Dedifferentiated amniotic fluid mesenchymal stem cell (primary cell): ENCODE data around the gene KANK4.

Source experiments
- DNase-seq: peaks from one replicate; pipeline ENCODE4 v3.0.0-alpha.2; 2016; ENCODE audit errors: extremely low spot score

The KANK4 gene

GRCh38 chr1:62304975-62305374 is 14.3 kb downstream of the KANK4 start:
- no peak for DNase-seq

DNA sequence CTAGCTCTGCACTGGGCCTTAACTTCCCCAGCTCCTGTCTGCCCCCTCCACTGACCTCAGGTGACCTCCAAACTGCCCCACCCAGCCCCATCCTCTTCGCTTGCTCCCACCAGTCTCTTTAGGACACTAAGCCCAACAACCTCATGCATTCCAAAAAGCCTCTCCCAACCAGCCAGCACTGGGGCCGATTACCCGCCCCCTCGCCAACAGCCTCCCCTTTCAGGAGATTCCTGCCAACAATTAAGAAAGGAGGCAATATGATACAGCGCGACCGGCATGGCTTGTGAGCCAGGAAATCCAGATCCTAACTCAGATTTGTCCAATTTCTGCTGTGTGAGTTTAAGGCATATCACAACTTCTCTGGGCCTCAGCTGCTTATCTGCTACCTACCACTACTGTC is 14.7 kb downstream of the KANK4 start:
- no peak for DNase-seq

DNA sequence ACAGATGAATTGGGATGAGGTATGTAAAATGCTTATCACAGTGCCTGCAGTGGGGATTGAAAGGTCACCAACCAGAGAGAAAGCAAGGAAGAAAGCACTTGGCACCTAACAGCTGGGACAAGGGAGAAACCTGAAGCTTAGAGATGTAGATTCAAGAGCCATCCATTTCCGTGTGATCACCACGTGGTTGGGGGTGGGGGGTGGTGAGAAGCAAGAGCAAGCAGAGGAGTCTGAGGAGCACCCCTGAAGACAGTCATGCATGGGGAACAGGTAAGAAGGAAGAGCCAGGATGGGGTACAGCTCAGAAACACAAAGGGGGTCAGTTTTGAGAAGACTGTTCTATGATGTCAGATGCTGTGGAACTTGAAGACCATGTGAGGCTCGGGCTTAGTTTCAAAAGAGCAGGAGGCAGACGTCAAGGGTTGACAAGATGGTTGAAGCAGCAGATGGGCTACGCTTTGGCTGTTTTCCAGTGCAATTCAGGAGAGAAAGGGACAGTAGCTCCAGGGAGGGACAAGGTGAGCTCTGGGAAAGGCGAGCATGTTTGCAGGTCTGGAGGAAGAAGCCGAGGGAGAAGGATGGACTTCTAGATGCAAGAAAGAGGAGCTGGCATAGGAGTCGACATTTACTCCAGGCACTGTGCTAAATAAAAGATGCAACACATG is 17.4 kb downstream of the KANK4 start:
- no peak for DNase-seq

GRCh38 chr1:62299426-62300200 is 19.6 kb downstream of the KANK4 start:
- no peak for DNase-seq

DNA sequence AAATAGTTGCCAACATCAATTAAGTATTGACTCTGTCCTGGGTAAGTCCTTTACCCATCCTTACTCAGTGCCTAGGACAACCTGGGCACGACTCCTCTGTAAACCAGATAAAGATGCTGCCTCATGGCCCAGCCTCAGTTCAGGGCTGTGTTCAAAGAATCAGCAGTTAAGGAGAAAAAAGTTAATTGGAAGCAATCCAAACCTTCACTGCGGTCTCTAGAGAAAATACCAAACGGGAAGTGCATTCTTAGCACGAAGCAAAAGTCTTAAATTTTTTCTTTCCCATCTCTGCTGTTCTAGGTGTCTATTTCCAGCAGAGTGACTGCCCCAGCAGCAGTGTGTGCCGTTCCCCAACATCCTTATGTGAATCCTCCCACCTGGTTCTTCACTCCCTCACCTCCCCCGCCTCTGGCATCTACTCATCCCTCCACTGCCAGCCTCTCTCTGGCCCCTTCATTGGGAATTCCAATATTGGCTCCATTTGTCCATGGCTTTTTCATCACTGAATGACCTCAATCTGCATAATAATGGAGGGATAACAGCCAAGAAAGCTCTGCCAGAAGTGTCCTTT is 23.2 kb downstream of the KANK4 start:
- peak; percentile 76 for DNase-seq

DNA sequence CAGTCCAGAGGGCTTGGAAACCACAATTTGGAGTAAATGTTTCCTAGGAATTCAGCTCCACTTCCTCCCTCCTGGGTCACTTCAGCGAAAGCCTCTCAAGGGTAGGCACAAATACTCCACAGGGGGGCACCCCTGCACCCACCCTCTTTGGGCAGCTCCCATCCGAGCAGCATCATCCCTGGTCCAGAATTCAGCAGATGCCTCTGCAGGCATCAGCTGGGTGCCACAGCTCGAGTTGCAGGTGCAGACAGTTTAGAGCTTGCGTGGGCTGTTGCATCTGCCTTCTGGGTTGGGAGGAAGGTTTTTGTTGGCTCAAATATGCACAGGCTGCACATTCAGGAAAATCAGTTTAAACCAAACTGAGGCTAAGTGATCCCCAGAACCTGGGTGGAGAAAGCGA is 25.0 kb downstream of the KANK4 start:
- no peak for DNase-seq

DNA sequence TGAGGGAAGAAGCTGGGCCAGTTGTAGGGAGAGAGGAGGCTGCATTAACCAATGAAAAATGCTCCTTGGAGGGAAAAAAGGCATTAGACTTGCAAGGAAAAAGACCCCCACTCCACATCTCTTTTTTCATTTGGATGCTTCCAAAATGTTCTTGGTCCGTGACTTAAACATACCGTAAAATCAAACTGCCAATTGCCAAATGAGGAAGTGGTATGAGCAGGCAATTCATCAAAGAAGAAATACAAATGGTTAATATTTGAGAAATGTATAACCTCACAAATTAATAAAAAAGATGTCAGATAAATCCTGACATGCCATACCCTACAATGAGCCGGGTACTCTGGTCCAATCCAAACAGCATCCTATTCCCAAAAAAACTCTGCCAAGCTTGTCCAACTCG is 30.6 kb downstream of the KANK4 start:
- DNase-seq = no peak

GRCh38 chr1:62288224-62288623 is 31.0 kb downstream of the KANK4 start:
- no peak for DNase-seq

DNA sequence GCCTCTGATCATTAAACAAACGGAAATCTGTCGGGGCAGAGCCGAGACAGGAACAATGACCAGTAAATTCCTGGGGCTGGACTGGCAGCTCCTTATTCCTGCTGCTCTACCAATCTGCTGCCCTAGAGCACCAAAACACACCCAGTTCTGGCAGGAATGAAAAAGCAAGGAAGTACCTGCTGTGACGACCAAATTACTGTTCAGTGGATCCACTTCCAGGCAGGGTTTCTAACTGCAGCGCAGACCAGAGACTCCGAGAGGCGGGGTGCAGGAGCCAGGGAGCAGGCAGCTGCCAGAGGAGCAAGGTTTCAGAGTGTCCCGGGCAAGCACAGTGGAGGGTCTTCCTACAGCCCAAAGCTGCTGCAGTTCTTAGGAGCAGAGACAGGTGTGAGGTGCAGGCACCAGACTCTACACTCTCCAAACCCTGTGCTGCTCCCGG is 32.4 kb downstream of the KANK4 start:
- DNase-seq = no peak

DNA sequence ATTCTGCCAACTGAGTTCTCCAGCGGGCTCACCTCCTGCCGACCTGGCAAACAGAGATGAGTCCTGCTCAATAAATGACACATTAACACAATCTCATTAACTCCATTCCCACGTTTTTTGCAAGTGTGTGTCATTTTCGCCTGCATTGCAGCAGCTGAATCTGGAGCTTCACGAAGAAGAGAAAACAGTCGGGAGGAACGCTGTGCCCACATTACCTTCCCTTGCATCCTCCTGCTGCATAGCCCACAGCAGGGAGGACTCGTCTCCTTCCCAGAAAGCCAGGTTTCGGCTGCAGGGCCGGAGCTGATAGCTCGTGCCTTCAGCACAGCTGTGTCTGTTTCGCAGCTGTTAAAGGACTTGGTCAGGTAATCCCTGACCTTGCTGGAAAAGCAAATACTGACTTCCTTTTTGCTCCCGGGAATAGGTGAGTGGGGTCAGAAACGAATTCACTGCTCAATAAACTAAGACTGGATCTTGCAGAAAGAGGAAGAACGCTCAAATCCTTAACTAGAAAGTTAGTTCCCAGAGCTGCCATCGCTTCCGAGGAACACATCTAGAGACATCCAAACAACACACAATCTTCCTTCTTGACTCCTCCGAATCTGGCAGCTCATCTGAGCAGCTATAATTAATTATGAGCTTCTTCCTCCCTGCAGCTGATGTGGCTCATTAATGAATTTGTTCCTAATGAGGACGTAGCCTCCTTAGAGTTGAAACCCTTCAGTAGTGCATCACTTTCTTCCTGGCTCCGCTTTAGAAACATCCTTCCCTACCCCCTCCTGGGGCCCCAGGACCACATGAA is 33.0 kb downstream of the KANK4 start:
- no peak for DNase-seq

DNA sequence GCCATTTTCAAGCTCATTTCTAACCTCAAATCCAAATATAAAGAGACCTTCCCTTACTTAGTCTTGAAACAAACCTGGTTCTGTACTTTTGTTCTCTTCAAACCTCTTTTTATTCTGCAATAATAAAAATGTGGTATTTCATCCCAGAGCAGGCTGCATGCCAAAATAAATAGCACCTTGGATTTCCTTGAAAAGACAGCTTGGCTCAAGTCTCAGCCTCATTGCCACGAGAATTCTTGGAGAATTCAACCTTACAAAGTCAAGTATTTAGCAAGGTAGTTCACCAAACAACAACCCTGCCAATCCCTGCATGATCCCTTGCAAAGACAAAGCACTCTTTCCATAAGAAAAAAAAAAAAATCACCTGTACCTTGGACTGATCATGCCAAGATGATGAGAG is 33.8 kb downstream of the KANK4 start:
- DNase-seq = no peak

DNA sequence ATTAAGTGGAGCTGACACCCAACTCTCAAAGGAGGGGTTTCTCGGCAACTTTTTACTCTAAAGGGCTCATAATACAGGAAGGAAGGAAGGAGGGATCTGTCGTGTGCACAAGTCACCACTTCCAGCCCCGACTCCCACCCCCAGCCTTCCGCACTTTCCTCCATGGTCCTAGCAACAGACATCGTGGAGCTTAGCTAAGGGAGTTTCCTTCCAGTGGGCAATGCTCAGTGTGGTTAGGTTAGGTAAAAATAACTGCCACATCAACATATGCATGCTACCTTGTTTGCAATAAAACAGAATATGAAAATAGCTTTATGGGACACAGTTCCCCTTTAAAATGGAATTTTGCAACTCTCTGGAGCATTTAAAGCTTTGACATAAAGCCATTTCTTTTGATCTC is 35.2 kb downstream of the KANK4 start:
- DNase-seq = no peak

DNA sequence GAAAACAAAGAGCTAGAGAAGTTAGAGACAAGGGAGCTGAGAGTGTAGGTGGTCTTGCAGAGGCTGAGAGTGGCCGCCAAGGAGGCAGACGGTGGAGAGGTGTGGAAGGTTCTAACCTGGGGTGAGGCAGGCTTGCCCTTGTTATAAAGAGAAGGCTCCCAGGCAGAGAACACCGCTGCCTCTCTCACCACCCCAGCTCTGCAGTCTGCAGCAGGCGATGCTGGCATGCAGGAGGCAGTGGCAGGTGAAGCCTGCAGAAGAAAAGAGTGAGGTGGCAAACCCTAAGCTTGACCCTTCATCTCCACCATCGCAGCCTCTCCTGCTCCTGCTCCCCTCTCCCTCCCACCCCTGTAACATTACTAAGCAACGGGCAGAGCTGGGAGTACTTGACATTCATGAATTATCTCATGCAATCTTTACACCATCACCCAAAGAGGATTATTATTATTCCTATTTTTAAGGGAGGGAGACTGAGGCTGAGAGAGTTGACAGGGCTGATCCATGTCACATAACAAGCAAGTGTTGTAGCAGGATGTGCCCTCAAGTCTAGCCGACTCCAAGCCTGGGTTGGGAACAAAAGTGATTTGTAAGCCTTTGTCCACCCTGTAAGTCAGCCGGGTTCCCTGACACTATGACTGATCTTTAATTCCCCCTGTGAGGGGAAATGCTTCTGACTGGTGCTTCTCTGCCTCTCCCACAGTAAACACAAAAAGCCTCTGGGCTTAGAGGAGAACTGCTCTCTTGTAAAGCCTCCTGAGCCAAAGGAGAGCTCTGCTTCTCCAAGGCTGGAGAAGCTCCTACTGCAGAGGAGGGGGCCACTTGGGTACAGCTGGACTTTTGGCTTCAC is 36.1 kb downstream of the KANK4 start:
- DNase-seq = no peak

DNA sequence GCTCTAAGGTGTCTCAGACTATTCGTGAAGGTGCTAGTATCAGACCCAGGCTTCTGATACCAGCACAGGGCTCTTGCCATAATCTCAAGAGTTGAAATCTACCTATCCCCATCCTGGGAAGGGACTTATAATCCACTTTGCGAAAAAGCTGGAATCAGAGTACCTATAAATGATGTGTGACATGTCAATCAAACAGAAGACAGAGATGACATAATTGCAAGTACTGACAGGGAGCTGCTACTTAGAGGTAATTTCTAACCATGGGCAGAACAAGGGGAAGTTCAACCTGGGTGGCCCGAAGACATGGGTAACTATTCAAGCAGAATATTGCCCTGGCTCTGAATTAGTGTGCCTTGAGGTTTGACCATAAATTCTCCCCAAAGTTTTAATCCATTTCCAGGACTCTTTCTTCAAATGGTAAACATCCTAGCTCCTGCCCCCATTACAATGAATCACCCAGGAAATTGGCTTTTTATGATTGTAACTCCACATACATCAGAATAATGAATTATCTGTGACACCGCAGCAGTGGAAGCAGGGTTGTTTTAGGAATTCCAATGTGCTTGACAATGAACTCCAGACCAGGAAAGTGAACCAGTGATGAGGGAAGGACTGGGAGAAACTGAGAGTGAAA is 37.2 kb downstream of the KANK4 start:
- DNase-seq = no peak

- no peak for DNase-seq
These were observed 38.2 kb downstream of the KANK4 start for GRCh38 chr1:62280960-62281465.

GRCh38 chr1:62280150-62280549 is 39.1 kb downstream of the KANK4 start:
- DNase-seq = no peak

GRCh38 chr1:62276791-62277190 is 42.4 kb downstream of the KANK4 start:
- DNase-seq = no peak

DNA sequence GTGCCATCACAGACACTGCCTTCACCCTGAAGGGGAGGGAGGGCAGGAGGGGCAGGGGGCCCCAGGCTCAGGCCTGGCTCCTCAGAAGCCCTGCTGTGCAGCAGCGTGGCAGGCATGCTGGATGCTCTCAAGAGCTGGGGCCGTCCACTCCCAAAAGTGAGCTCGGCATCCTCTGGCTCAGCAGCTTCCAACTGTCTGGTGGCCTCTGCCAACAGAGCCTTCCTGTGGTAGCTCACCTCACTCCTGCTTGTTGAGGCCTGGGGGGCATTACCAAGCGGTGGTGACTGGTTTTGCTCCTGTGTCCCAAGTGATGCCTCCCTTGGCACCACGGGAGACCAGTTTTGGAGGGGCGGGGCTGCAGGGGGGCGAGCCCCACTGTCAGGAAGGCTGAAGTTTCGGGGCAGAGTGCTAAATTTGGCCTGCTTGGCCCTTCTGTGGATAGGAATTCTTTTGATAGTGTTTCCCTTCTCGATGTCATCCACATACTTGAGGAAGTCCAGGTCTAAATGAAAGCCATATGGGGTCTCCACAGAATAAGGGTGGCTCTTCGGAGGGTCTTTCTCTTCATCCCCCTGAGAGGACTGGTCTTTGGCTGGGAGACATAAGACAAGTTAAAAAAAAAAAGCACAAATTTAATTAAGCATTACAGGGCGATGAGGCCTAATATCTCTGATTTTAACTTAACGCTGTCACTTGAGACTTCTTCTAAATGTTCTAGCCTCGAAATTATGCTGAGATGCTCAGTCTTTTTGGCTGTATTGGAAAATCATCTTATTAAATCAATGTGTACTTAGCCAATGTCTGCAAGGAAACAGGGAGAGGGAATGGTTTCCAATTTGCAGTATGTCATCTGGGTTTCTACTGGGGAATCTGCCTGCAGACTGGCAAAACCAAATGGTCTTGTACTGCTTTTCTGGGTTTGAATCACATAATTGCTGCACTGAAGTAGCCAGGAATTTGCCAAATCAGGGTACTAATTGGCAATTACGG is 44.4 kb downstream of the KANK4 start:
- no peak for DNase-seq

- DNase-seq = no peak
These were observed 45.3 kb downstream of the KANK4 start for GRCh38 chr1:62273953-62274352.
